Ecto neural progenitor cell (in vitro differentiated cells): ENCODE results near the gene MEIS2.

ENCODE experiments used
- DNase-seq: peaks from one replicate; pipeline ENCODE4 v3.0.0-alpha.2; 2018; ENCODE audit warnings: low spot score

MEIS2 gene

DNA sequence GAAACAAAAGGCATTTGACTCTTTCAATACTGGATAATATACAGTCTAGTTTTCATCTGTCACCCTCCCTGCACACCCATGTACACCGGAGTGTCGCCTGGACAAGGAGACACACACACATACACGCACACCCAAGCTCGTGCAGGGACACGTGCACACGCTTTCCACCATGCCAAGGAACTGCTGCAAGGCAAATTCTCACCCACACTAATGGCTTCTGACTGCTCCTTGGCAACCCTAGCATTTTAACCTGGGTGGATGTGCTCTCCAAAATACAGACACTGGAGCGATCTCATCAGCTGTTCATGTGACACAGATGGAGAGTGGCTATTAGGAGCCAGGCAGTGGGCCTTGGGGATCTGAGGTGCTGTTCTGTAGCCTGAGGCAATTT is 61.6 kb downstream of the MEIS2 start:
- DNase-seq: no peak

DNA sequence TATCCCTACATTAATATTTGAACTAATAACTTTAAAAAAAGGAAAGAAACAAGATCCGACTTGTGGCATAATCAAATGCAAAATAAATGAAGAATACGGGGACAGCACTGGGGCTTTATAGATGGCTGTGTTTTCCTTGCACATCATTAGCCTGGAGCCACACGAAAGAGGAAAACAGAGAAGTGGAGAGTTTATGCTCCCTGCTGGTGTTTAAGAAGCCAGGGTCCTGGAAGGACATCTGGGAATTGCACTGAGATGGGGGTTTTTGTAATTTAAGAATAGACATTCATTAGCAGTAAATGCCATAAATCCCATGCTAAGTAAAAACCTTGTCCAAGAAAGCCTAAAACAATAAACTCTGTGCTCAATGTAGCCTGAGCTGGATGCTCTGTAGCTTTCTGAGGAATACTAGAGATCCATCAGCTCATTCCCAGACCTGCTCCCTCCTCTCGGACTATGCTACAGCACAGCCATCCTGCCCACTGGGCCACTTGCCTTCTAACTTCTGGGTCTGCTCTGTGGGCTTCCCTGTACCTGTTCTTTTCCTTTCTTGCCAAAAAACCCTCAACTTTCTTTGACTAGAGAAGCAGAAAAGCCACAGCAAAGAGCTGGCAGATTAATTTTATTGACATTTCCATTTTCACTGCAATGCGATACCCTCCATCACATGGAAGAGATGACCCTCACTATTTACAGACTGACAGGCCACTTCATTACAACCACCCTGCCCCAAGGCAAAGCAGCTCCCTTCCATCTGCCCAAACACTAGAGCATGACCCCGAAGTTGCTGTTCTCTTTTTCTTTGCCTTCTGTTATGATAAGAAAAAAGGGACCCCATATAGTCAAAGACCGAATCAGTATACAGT is 62.3 kb downstream of the MEIS2 start:
- no peak for DNase-seq

DNA sequence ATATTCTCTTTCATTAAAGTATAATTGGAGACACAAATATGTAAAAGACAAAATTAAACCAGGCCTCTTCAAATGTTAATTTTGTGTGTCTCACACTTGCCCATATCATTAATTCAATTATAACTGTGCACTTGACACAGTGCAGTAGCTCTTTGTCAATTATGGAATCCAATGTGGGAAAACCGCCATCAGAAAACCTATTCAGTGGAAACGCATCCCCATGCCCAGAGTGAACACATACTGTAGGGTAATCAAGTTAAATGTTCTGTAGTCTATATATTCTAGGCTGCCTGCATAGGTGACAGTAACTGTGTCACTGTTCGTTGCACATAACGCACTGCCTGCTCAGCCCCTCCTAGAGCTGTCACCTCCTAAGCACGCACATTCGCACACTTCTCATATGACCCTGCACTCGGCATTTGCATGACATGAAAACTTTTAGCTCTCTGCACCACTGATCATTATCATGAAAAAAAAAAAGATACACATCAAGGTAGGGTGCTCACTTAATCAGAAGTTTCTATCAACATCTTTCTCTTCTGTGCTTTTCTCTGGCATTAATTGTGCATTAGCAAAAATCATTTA is 63.2 kb downstream of the MEIS2 start:
- no peak for DNase-seq

DNA sequence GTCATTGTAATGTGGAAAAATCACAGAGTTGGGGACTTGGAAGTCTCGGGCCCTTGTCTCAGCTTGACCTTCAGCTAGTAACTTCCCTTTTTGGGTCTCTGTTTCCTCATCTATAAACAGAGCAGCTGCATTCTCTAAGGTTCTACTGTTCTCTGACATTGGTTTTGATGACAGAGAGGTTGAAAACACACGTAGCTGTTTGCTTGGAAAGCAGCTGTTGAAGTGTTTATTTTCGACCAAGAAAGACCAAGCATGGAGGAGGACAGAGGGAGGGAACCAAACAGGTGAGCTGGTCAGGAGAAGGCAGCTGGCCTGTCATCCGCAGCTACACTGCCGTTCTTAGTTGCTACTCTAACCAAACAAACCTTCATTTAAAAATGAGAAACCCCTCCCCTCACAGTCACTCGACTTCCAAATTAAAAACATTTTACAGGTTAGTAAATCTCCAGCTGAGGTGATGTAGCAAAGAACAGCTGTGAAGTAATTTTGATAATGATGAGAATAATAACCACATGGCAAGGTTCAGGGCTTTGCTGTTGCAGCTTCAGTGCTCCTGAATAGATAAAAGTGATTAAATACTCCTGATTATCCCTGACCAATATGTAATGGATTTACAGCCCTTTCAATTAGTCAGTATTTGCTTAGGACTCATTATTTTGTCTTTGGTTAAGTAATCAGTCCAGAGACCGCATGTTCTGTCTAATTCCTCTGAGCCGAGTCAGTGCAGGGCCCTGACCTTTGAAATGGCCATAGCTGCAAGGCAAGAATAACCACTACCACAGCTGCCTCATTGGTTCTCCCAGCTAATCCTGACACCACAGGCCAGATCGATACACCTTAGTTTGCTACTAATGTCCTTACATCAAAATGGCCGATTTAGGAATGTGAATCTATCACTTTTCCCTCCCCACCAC is 65.3 kb downstream of the MEIS2 start:
- DNase-seq: no peak

DNA sequence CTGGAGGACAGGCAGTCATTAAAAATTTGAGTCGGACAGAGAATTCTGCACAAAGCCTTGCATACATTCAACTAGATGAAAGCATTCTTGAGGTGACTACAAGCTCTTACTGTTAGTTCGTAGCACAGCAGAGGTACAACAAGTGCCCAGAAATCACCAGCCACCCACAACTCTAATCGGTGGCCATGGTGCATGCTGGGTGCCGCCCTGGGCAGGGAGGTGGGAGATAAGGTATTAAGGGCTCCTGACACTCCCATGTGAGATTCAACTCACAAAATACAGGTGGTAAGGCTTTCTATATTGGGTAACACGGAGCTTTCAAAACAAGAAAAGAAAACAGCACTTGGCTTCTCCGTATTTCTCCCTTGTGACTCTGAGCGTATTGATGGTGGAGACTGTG is 66.0 kb downstream of the MEIS2 start:
- no peak for DNase-seq

GRCh38 chr15:37032091-37032775 is 68.1 kb downstream of the MEIS2 start:
- no peak for DNase-seq

DNA sequence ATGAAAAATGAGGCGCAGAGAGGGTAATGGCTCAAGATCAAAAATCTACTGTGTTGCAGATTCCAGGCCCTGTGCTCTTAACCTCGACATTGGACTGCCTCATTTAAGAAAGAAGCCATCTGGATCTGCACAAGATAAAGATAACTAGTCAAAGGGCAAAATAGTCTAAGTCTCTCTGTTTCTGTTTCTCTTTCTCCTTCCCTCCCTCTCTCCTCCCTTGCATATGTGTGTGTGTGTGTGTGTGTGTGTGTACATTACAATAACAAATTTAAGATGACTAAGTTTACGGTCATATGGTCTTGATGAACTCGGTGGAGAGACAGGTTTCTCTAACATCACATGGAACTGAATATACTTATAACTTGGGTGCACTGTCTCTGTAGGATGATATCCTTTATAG is 69.2 kb downstream of the MEIS2 start:
- DNase-seq: no peak

GRCh38 chr15:37028625-37029296 is 71.6 kb downstream of the MEIS2 start:
- no peak for DNase-seq

DNA sequence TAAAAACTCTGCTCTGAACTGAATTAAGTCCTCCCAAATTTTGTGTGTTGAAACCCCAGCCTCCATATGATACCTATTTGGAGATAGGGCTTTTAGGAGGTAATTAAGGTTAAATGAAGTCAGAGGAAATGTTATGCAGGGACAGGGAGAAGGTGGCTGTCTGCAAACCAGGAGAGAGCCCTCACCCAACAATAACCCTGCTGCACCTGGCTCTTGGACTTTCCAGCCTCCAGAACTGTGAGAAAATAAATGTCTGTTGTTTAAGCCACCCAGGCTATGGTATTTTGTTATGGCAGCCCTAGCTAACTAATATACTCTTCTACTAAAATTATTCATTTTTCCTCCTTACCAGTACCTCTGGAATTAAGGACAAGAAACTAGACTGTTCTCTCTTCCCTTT is 79.5 kb downstream of the MEIS2 start:
- no peak for DNase-seq

GRCh38 chr15:37019479-37020433 is 80.6 kb downstream of the MEIS2 start:
- no peak for DNase-seq

GRCh38 chr15:37017031-37017625 is 83.2 kb downstream of the MEIS2 start:
- DNase-seq: no peak

DNA sequence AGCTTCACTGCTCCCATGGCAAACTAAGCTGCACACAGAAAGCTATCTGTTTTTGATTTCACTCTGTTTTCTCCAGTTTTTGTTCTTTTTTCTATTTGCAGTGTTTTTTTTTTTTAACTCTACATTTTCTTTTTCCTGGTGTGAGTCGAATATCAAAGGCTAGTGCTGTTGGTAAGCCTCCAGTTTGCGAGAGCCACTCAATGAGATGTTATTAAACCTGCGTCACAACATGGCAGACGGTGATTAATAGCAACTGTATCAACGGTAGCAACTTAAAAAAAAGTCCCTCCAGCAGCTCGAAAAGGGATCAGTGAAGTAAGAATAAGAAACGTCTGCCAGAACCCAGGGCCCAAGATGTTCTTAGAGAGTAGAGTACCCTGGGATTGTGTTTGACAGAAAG is 84.1 kb downstream of the MEIS2 start:
- no peak for DNase-seq

DNA sequence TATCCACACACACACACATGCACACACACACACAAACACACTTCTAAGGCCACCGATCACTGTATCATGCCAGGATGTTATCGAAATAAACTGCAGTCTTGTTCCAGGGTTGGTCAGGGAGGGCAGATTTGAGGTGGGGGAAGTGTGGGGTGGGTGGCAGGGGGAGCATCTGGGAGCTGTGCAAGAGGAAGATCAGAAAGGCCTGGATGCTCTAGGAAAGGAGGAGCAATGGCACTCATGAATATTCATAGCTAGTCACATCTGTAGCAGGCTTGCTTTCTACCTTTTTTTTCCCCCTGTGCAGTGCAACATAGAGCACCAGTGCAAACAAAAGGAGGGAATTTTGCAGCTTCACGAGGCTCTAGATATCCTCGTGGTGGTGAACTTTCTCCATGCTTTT is 84.9 kb downstream of the MEIS2 start:
- DNase-seq: no peak

GRCh38 chr15:37015035-37015434 is 85.3 kb downstream of the MEIS2 start:
- DNase-seq: no peak

GRCh38 chr15:37014566-37014965 is 85.8 kb downstream of the MEIS2 start:
- DNase-seq: no peak

DNA sequence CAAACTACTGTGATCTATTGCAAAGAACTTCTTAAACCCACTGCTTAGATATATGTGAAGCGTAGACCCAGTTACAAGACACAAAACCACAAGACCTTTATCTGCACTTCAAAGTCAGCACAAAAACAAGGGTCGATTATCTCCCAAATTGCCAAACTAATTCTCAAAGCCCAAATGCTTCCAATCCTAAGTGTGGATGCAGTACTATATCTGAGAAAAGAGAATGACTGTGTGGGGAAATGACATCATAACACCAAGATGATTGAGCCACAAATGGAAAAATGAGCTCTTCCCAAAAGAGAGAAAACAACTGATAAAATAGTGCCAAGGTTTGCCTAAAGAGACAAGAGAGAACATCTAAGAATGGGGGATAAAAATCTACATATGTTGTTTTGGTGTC is 86.2 kb downstream of the MEIS2 start:
- DNase-seq: no peak

GRCh38 chr15:37010595-37010994 is 89.8 kb downstream of the MEIS2 start:
- DNase-seq: no peak

DNA sequence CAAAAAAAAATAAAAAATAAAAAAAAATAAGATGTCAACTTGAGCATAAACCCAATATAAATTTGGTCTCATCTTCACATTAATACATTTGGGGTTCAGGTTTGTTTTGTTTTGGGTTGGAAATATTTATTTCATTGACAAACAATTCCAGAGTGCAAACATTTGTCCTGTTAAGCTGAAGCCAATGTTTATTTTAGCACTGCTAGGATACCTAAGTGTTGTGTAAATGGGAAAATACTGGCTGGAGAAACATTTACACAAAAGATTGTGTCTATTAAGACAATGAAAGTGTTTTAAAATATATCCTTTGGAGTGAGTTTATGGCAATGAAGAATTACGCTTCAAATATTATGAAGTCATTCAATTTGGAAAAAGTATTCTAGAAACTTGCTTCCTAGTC is 91.1 kb downstream of the MEIS2 start:
- DNase-seq: no peak

- no peak for DNase-seq
Observed at GRCh38 chr15:37008205-37008604, 92.1 kb downstream of the MEIS2 start.

GRCh38 chr15:37007301-37007700 is 93.0 kb downstream of the MEIS2 start:
- DNase-seq: no peak
